Measurements from ENCODE around the gene TSPAN5.

TSPAN5 gene

DNA sequence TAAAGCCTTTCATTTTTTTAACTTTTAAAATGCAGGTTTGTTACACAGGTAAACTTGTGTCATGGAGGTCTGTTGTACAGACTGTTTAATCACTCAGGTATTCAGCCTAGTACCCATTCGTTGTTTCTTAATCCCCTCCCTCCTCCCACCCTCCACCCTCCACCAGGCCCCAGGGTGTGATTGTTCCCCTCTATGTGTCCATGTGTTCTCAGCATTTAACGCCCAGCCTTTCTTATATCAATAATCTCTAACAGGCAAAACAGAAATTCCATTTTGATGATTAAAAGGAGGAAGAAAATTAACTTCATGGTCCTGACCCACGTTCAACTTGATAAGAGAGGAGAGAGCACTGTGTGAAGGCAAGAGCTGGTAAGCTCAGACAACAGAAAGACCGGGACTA is 75.1 kb downstream of the TSPAN5 start:
- DNase-seq: no peak

GRCh38 chr4:98581126-98581525 is 77.3 kb downstream of the TSPAN5 start:
- DNase-seq: no peak

DNA sequence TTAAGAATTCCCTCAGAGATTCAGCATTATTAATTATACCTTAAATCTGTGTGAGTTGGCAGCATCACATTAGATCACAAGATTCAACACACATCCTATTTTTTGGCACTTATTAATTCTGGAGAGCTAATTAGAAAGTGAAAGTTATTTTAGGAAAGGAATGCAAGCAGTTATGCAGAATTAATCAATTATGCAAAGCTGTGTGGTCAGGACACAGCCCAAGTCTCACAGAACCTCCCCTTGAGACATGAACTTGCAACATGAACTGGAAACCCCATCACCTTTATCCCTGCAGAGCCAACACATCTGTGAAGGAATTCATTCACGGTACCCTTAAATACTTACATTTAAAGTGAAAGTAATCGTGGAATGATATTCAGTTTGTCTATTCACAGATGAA is 80.5 kb downstream of the TSPAN5 start:
- no peak for DNase-seq

DNA sequence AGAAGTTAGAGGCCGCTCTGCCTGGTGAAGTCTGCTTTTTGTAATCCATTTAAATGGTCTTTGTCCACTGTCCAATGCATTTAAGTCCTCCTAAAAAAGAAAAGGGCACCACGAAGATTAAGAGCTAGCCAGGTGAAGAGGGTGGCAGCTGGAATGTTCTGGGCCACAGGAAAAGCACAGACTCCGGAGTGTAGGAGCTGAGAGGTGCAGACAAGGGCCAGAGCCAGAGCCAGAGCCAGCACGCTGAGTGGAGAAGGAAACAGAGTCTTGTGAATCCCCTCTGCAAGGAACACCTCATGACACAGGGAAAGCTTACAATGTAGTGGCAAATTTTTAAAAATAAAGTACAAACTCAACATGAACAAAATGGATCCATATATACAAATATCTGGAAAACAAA is 83.6 kb downstream of the TSPAN5 start:
- DNase-seq: peak; percentile 29

- peak; percentile 75 for DNase-seq
Measured at GRCh38 chr4:98573791-98574190, 84.6 kb downstream of the TSPAN5 start.

GRCh38 chr4:98572697-98573096 is 85.7 kb downstream of the TSPAN5 start:
- DNase-seq: peak; percentile 94

- DNase-seq: no peak
Measured at GRCh38 chr4:98571161-98571786, 87.1 kb downstream of the TSPAN5 start.

GRCh38 chr4:98570151-98570797 is 88.1 kb downstream of the TSPAN5 start:
- no peak for DNase-seq

DNA sequence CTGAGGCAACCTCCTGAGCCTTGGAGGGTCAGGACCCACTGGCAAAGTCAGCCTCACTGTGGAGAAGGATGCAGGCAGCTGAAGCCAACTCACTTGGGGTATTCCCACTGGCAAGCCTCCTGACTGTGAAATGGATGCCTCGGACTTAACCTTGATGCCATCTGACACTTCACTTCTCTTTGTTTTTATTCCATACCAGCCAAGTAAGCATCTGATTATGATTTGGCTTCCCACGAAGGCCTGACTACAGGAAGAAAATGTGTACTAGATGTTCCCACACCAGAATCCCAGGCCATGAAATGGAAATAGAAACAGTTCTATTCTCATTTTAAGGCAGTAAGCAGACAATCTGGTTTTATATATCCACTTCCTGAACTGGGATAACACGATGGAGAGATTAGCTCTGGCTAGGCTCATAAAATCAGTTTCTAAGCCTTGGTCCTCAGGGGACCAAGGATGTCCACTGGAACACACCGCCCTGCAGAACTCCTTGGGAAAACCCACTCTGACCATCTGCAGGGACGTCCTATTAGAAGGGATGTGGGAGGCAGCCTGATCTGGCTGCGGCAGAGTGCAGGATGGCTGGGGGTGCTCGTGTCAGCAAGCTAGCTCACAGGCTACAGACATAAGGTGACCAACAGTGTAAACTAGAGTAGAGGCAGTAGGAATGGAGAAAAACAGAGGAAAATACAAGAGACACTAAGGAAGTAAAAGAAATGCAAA is 89.3 kb downstream of the TSPAN5 start:
- peak; percentile 16 for DNase-seq

GRCh38 chr4:98567611-98568010 is 90.8 kb downstream of the TSPAN5 start:
- DNase-seq: no peak

DNA sequence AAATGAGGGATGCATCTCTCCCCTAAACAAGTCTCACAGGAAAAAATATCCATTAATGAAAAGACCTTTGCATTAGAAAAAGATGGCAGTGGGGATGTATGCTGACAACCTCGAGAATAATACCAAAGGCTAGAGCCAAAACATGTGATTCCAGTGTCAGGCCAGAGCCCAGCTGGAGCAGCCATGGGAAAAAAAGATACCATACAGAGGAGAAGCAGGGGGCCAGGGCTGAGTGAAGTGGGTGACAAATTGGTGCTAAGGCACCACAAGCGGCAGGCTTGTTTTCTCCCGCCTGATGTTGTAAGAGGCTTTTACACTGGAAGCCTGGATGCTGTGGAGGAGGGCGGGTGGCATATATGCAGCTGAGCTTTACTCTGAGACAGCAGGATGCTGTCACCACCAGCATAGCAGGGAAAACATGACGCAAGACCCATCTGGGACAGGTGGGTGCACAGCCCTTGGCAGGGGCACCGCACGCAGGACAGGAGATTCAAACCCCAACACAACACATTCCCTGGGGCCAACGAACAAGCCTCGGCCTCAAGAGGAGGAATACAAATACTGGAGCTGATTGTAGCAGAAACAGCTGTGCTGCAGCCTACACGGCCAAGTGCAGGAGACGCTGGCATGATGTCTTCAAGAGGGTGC is 91.9 kb downstream of the TSPAN5 start:
- DNase-seq: peak; percentile 74

- peak; percentile 50 for DNase-seq
Measured at GRCh38 chr4:98565681-98566301, 92.6 kb downstream of the TSPAN5 start.

DNA sequence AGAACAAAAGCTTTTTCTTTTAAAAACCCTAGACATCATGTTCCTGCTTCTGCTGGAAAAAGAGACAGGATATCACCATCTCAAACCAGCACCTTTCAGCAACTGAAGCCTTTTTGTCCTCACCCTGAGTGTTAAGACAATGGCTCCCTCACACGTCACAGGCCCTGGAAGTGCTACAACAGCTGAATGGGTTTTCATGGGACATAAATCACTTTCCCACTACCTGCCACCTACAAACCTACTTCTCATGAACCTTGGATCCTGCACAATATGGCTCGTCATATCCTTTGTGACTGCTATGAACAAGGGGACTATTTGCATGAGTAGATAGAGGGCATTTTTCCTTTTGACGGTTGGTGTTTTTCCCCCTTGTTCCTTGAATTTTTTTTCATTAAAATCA is 93.6 kb downstream of the TSPAN5 start:
- peak; percentile 76 for DNase-seq

- no peak for DNase-seq
Measured at GRCh38 chr4:98560321-98560720, 98.1 kb downstream of the TSPAN5 start.

DNA sequence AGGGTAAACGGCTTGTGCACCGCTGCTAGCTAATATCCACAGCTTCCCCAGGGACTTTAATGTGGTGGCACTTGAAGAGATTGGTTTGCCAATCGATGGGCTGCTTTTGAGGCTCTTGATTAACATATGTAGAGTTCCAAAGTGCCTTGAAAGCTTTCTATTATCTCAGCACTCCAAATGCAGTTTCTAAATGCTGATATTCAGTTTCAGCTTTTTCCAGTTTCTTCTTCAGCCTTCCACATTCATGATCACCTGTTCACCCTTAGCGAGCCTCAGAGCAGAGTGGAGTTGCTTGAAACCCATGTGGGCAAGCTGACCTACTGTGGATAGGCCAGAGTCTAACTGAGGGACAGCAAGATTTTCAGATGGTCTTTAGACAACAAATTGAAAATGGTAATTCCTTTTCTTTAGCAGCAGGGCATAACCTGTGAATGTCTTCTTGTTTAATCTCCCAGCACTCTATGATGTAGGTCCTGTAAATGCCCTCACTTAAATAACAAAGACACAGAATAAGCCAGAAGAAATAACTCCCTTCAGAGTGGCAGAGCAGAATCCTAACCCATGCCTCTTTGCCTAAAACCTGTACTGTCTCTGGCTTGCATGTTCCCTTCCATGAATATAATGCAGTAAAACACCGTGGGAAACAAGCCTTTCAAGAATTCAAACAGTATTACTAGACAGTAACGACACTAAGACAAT is 99.8 kb downstream of the TSPAN5 start:
- no peak for DNase-seq

DNA sequence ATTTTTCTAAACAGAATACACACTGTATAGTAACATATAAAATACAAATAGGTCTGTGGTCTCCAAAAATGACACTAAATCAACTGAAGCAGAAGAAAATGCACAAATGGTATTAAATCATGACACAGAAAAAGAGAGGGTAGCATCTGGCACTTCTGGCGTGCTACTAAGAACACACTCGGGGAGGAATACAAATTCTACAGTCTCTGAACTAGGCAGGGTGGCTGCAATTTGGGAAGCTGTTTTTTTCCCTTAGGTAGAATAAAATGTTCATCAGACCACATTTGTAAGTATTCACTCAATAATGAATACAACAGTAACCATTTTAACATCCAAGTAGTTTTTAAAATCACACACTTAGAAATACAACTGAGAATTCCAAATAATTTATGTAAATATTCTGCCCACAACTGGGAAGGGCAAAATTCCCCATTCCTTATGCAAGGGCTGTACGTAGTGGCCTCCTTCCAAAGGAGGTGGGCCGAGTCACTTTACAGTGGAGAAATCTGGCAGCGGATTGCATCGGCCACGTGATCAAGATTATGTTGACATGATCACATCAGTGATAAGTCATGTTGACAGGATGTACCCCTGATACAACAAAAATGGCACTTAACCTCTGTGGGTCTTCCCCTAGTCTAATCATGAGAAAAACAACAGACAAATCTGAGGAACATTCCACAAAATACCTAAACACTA is 101.1 kb downstream of the TSPAN5 start:
- DNase-seq: peak; percentile 60

DNA sequence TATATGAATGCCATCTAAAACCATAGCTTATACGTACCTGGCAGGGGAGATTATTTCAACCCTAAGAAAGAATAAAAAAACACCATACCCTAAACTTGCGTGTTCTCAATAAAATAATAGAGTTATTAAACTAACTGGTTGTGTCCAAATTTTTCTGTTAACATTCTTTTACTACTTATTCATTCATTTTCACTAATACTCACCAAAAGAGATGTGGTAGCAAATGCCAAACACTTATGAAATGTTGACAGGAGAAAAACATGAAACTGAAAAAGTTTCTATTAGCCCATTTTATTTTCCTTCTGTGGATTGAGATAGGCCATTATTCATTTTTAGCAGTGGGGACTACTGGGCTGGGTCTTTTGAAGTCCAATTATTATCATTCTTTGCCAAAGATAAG is 102.0 kb downstream of the TSPAN5 start:
- no peak for DNase-seq

DNA sequence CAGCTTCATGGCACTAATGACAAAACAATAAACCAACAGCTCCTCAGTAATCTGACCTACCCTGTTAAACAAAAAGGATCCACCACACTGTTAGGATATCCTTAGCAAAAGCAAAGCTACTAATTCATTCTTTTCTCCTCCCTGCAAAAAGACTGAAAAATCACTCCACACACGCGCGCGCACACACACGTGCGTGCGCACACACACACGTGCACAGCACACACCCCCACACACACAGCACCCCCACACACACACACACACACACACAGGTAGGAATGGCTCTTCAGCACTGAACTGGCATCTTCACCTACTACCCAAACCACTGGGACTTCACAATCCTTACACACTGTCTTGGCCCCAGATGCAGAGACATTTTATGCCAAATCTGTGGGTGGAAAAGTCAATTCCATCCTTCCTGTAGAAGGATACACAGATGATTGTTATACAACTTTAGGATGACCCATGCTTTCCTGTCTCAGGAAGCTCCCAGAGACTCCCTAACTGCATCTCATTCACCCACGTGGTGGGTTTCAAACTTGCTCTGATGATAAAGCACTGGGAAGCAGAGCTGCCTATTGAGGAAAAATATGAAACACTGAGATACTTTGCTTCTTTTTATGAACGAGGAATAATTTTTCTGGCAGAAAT is 102.5 kb downstream of the TSPAN5 start:
- DNase-seq: peak; percentile 6

DNA sequence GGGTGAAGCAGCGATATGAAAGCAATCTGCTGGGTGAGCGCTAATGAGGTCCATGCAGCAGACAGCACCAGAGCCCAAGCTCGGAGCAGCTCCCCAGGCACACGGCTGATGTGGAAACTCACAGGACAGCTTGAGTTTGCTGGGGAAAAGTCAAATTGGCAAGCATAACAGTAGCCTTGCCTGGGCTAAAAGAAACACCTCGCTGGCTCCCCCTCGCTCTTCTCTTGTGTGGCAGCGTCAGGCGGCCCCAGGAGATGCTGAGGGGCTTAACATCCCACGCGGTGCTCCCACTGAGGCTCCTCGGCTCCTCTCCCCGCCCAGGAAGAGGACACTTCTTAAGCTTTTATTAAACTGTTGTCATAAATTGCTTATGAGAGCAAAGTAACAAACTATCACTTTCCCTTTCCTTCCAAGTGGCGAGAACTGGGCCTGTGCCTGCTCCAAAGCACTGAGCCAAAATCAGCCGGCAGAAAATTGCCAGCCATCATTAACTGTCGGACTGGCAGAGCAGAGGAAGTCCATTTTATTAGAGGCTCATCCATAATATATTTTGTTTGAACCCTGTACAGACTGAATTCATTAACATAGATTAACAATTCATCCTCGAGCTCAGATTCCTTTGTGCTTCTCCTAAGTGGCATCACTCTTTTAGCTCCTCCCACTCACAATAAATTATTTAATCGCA is 111.4 kb downstream of the TSPAN5 start:
- DNase-seq: no peak

DNA sequence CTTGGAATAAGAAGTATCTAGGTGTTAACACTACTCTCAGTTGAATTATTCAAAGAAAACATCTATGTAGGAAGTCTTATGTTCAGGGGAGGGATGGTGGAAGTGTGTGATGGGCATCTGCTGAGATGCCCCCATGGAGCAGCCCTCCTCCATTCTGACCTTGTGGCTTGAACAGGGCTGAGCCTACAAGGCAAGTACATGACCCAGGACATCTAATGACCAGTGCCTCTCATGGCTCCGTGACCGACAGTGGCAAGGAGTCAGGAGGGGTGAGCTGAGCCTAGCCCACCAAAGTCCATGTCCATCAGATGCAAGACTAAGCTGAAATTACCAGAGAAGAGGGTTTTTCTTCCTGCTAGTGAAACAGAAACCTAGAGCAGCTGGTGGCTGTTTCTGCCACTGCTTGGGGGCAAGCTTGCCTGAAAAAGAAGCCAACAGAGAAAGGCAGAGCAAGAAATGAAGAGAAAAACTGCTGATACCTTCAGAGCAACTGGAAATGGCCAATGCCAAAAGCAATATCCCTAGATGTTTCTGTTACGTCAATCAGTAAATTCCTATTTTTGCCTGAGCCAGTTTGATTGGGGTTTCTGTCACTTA is 113.5 kb downstream of the TSPAN5 start:
- DNase-seq: no peak
